GM18526 (cell line): ENCODE data around the gene LIMK1.

Experiments used
- POLR2A ChIP-seq: IDR thresholded peaks from 3 replicates; pipeline ENCODE4 v1.6.1; 2011; ENCODE audit not compliant: insufficient read length; ENCODE audit errors: extremely low read depth

The LIMK1 gene

DNA sequence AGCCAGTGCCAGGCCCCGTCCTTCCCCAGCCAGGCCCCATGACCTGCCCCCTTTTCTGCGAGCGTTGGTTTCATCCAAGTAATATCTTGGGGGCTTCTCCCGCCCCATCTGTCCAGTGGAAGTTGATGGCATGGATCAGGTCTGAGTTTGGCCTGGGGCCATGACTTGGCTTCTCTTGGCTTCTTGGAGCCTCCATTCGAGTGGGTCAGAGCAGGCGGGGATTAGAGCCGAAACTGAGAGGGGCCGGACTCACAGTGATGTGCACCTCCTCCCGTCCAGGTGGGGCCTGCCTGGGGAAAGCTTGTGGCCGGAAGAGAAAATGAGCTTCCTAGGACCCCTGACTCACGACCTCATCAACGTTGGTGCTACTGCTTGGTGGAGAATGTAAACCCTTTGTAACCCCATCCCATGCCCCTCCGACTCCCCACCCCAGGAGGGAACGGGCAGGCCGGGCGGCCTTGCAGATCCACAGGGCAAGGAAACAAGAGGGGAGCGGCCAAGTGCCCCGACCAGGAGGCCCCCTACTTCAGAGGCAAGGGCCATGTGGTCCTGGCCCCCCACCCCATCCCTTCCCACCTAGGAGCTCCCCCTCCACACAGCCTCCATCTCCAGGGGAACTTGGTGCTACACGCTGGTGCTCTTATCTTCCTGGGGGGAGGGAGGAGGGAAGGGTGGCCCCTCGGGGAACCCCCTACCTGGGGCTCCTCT lies 15.1 kb upstream of the LIMK1 start:
- no peak for TF ChIP-seq POLR2A

DNA sequence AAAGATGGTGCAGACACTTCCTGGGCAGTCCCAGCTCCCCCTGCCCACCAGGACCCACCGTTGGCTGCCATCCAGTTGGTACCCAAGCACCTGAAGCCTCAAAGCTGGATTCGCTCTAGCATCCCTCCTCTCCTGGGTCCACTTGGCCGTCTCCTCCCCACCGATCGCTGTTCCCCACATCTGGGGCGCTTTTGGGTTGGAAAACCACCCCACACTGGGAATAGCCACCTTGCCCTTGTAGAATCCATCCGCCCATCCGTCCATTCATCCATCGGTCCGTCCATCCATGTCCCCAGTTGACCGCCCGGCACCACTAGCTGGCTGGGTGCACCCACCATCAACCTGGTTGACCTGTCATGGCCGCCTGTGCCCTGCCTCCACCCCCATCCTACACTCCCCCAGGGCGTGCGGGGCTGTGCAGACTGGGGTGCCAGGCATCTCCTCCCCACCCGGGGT lies 14.5 kb upstream of the LIMK1 start:
- no peak for TF ChIP-seq POLR2A

- TF ChIP-seq POLR2A, result no peak
Measured at GRCh38 chr7:74069790-74070618, 13.6 kb upstream of the LIMK1 start.

DNA sequence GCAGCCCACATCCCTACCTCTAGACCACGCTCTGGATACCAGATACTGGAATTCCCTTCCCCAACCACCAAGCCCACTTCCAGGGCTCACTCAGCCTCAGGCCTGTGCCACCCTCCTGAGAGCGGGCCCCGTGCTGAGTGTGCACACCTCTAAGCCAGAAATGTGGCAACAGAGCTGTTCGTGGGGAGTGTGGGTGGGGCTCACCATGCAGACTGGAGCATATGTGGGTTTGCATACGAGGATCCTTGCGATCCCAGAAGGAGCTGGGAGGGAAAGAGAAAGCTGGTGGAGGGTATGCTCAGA lies 13.0 kb upstream of the LIMK1 start:
- no peak for TF ChIP-seq POLR2A

GRCh38 chr7:74071121-74071520 lies 12.5 kb upstream of the LIMK1 start:
- no peak for TF ChIP-seq POLR2A

DNA sequence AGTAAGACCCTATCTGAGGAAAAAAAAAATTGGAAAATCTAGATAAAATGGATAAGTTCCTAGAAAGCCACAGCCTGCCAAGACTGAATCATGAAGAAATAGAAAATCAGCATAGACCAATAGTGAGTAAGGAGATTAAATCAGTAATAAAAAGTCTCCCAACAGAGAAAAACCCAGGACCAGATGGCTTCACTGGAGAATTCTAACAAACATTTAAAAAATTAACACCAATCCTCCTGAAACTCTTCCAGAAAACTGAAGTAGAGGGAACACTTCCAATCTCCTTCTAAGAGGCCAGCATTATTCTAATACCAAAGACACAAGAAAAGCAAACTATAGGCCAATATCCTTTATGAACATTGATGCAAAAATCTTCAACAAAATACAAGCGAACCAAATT lies 8.8 kb upstream of the LIMK1 start:
- TF ChIP-seq POLR2A, result no peak

DNA sequence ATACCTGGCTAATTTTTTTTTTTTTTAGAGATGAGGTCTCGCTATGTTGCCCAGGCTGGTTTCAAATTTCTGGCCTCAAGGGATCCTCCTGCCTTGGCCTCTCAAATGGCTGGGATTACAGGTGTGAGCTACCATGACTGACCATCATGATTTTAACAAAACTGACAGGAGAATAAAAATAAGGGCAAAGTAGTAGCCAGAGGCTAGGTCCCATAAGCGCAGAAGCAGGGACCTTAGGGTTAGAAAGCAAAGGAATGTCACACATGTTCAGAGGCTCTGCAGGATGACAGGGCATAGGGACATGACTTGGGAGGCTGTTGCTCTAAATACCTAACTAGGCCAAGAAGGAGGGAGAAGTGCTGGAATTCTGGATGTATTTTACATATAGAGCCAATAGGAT lies 5.1 kb upstream of the LIMK1 start:
- no peak for TF ChIP-seq POLR2A

GRCh38 chr7:74082770-74083116 lies 861 bp upstream of the LIMK1 start:
- TF ChIP-seq POLR2A, result no peak

DNA sequence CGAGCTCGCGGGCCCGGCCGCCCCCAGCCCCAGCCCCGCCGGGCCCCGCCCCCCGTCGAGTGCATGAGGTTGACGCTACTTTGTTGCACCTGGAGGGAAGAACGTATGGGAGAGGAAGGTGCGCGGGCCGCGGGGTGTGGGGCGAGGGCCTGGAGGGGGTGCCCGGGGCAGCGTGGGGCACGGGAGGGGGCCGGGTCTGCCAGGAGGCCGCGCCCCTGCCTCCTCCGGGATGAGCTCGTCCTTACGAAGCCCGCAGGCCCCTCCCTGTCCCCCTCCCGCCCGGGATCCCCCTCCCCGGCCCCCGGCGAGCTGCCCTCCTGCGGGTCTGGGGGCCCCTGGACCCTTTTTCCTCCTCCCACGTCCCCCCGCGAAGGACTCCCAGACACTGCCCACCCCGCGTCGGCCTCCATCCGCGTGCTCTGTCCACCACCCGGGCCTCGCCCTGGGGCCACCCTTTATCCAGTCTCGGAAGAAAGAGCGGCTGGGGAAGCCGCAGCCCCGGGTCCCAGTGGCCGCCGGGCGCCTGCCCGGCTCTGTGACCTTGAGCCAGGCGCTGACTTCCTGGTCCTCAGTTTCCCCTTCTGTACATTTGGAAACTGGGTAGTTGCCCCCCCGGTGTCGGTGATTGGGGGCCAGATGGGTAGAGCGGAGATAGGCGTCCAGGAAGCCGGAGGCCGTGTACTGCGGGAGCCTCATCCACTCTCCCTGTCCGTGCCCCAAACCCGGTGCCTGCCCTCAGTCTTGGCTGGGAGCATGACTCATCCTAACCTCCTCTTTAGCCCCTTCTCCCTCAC lies 521 bp downstream of the LIMK1 start:
- no peak for TF ChIP-seq POLR2A

DNA sequence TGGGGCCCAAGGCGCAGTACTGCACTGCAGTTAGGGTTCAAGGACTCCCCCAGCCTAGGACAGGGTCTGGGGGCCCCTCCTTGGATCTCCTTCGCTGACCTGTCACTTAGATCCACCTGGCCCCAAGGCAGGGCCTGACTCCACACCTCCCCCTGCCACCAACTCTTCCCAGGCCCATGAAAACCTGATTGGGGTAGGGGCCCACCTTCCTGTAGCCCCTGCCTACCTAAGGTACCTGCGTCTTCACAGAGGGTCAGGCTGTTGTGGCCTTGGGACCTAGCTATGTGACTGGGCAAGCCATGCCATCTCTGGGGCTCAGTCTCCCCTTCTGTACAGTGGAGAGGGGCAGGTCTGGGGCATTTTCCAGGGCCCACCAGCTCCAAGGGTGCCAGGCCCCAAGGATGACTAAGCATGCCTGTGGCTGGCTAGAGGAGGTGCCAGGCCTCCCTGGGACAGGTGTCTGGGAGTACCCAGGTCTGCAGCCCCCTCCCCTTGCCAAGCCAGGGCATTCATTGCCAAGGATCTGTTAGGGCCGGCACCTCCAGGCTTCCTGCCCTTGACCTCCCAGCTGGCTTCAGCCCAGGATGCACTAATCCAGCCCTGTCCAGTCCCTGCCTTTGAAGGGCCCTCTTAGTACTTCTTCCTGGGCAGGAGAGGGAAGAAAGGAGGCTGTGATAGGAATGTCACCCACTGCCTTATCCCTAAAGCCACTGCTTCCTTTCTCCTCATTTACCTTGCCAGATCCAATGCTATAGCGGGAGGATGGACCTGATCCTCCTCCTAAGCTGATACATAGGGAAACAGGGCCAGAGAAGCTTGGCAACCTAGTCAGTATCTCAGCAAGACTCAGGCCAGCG lies 1.3 kb downstream of the LIMK1 start:
- no peak for TF ChIP-seq POLR2A

DNA sequence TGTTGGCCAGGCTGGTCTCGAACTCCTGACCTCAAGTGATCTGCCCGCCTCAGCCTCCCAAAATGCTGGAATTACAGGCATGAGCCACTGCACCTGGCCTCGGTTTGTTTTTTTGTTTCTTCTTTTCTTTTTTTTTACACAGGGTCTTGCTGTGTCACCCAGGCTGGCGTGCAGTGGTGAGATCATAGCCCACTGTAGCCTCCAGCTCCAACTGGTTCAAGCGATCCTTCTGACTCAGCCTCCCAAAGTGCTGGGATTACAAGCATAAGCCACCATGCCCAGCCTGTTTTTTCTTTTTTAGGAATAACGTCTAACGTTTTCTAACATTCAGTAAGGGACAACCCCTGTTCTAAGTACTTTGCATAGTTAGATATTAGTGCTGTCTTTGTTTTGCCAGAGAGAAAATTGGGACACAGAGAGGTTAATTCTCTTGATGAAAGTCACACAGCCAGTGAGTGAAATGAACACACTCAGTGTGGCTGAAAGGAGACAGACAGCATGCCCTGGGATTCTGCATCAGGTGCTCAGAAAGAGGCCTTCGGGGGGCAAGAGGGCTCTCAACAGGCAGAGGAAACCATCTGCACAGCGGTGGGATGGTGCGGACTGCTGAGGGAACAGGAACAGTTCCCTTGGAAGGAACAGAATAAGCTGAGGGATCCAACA lies 4.3 kb downstream of the LIMK1 start:
- TF ChIP-seq POLR2A, result no peak

GRCh38 chr7:74092321-74092963 lies 8.8 kb downstream of the LIMK1 start:
- no peak for TF ChIP-seq POLR2A

- peak; percentile 70 for TF ChIP-seq POLR2A
Measured at GRCh38 chr7:74092964-74093471, 9.4 kb downstream of the LIMK1 start.
